HCT116 (cell line): ENCODE results near the gene TFDP1. TPM values are rescaled to one million over a fixed set of nuclear protein-coding genes. Genes with fewer than 3 reads are reported as not detected.

Experiments
- ATAC-seq: fragments of 200-7000 bp; cut with Tn5 transposase; 2 replicates; pipeline ENCODE4 v1.9.1; 2020; ENCODE audit warnings: mild to moderate bottlenecking, moderate library complexity
- BruUV-seq: library from RNA; stranded (reverse); fragments of 400-500 nt; replicated peaks from 2 replicates; lab custom pipeline; 2021; lab: Mats Ljungman, UMichigan
- CTCF ChIA-PET: fragments of 300-600 bp; sonication (Branson Sonifier 250); formaldehyde crosslinking; loops from one replicate; lab custom pipeline; 2021; ENCODE audit warnings: antibody characterized with exemption; lab: Charles Lee
- POLR2A ChIA-PET: fragments of 300-600, 350-600 bp; sonication (Branson Sonifier 250); formaldehyde crosslinking; loops from one replicate; lab custom pipeline; 2021; ENCODE audit warnings: antibody characterized with exemption; lab: Charles Lee
- RAD21 ChIA-PET, 2 experiments: fragments of 300-600 bp; sonication (Branson Sonifier 250); formaldehyde crosslinking; loops; one replicate each; lab custom pipeline; 2023; ENCODE audit warnings: low total read pairs in 2 of 2; ENCODE audit not compliant: uncharacterized antibody in 2 of 2, unreplicated experiment in 2 of 2, low non-redundant PET in 1 of 2; lab: Charles Lee
- DNase-seq: peaks from one replicate; pipeline ENCODE4 v3.0.0-alpha.2; 2010; ENCODE audit warnings: low read depth, low spot score
- H2AFZ ChIP-seq: fragments of 200-600 bp; shearing (Covaris generic), sonication (generic); 2 replicates; pipeline ENCODE4 v1.6.1; 2017; ENCODE audit warnings: low read depth, mixed run types, mixed read lengths, antibody characterized with exemption, low read length; ENCODE audit not compliant: poor library complexity, severe bottlenecking
- H3K27ac ChIP-seq: 2 replicates; pipeline ENCODE4 v1.5.1; 2012; ENCODE audit warnings: low read depth, low read length
- H3K27me3 ChIP-seq: fragments of 200-600 bp; sonication (generic); 2 replicates; pipeline ENCODE4 v1.6.1; 2016; ENCODE audit warnings: mixed run types, low read length, mixed read lengths; ENCODE audit not compliant: insufficient read depth
- H3K36me3 ChIP-seq, 2 experiments: fragments of 200-500 bp in 1 of 2; fragments of 200-600 bp in 1 of 2; sonication (Bioruptor generic) in 1 of 2; sonication (generic) in 1 of 2; 2 replicates each; pipeline versions ENCODE4 v1.5.1 to v1.6.1; 2014 to 2016; ENCODE audit warnings: low read length in 2 of 2, inconsistent platforms in 1 of 2, mixed read lengths in 1 of 2, mixed run types in 1 of 2; ENCODE audit not compliant: insufficient read depth in 2 of 2, control insufficient read depth in 1 of 2
- H3K4me1 ChIP-seq, 2 experiments: fragments of 200-600 bp in 1 of 2; sonication (generic) in 1 of 2; 2 replicates each; pipeline versions ENCODE4 v1.5.1 to v1.6.1; 2012 to 2017; ENCODE audit warnings: low read length in 2 of 2, inconsistent platforms in 1 of 2, mild to moderate bottlenecking in 1 of 2, mixed read lengths in 1 of 2, mixed run types in 1 of 2, moderate library complexity in 1 of 2; ENCODE audit not compliant: insufficient read depth in 2 of 2, control insufficient read depth in 1 of 2
- H3K4me2 ChIP-seq: fragments of 200-600 bp; sonication (generic); 2 replicates; pipeline ENCODE4 v1.6.1; 2017; ENCODE audit warnings: mixed run types, low read length, mixed read lengths
- H3K4me3 ChIP-seq, 2 experiments: fragments of 200-600 bp in 1 of 2; sonication (generic) in 1 of 2; replicated peaks in 1 of 2; 2 replicates each; pipeline ENCODE4 v1.5.1; 2011 to 2016; ENCODE audit warnings: low read length in 2 of 2, control low read depth in 1 of 2, low read depth in 1 of 2, mild to moderate bottlenecking in 1 of 2, mixed read lengths in 1 of 2, mixed run types in 1 of 2
- H3K79me2 ChIP-seq: fragments of 200-600 bp; sonication (generic); 2 replicates; pipeline ENCODE4 v1.6.1; 2017; ENCODE audit warnings: mild to moderate bottlenecking, mixed run types, low read length, moderate library complexity, mixed read lengths; ENCODE audit not compliant: insufficient read depth
- H3K9ac ChIP-seq: fragments of 200-600 bp; sonication (generic); 2 replicates; pipeline ENCODE4 v1.6.1; 2016; ENCODE audit warnings: low read length, mixed read lengths
- H3K9me2 ChIP-seq: fragments of 200-600 bp; sonication (generic), shearing (Covaris generic); 2 replicates; pipeline ENCODE4 v1.6.1; 2017; ENCODE audit warnings: mixed run types, mild to moderate bottlenecking, moderate library complexity; ENCODE audit not compliant: insufficient read depth
- H3K9me3 ChIP-seq, 2 experiments: fragments of 200-500 bp in 1 of 2; fragments of 200-600 bp in 1 of 2; sonication (Bioruptor generic) in 1 of 2; sonication (generic) in 1 of 2; 2 replicates each; pipeline ENCODE4 v1.6.1; 2014 to 2017; ENCODE audit warnings: low read length in 2 of 2, mixed read lengths in 2 of 2, inconsistent platforms in 1 of 2, low read depth in 1 of 2, mild to moderate bottlenecking in 1 of 2, mixed run types in 1 of 2, moderate library complexity in 1 of 2; ENCODE audit not compliant: control insufficient read depth in 1 of 2, insufficient read depth in 1 of 2
- H4K20me1 ChIP-seq: fragments of 200-600 bp; sonication (generic), shearing (Covaris generic); 2 replicates; pipeline ENCODE4 v1.6.1; 2017; ENCODE audit warnings: mixed run types, mild to moderate bottlenecking, moderate library complexity; ENCODE audit not compliant: insufficient read depth
- CBX3 ChIP-seq: IDR thresholded peaks from 2 replicates; pipeline ENCODE4 v1.6.1; 2012; ENCODE audit warnings: low read depth
- CEBPB ChIP-seq: IDR thresholded peaks from 2 replicates; pipeline ENCODE4 v1.6.1; 2012; ENCODE audit warnings: low read depth
- EZH2 ChIP-seq: fragments of 200-600 bp; sonication (generic); IDR thresholded peaks from 2 replicates; pipeline ENCODE4 v1.6.1; 2017; ENCODE audit warnings: antibody characterized with exemption, mixed run types
- EZH2phosphoT487 ChIP-seq: fragments of 200-600 bp; IDR thresholded peaks from 2 replicates; pipeline ENCODE4 v1.6.1; 2018; ENCODE audit warnings: antibody characterized with exemption, borderline replicate concordance
- FOSL1 ChIP-seq: IDR thresholded peaks from 2 replicates; pipeline ENCODE4 v1.6.1; 2012; ENCODE audit warnings: low read depth
- JUND ChIP-seq: IDR thresholded peaks from 2 replicates; pipeline ENCODE4 v1.6.1; 2012
- POLR2AphosphoS5 ChIP-seq: IDR thresholded peaks from 2 replicates; pipeline ENCODE4 v1.6.1; 2011; ENCODE audit warnings: mild to moderate bottlenecking, low read depth, low read length, moderate library complexity
- SP1 ChIP-seq: IDR thresholded peaks from 2 replicates; pipeline ENCODE4 v1.6.1; 2012; ENCODE audit warnings: low read depth
- TCF7L2 ChIP-seq: IDR thresholded peaks from 2 replicates; pipeline ENCODE4 v1.7.0; 2011; ENCODE audit warnings: borderline replicate concordance, inconsistent platforms; ENCODE audit not compliant: insufficient read depth, insufficient read length; ENCODE audit errors: extremely low read depth
- ZNF274 ChIP-seq: fragments of 200-500 bp; sonication (Bioruptor generic); IDR thresholded peaks from 2 replicates; pipeline ENCODE4 v1.6.1; 2014; ENCODE audit warnings: mild to moderate bottlenecking, low read depth, low read length, inconsistent platforms
- intact Hi-C: fragments of 100-400 bp; cut with micrococcal nuclease; formaldehyde crosslinking; loops from 2 replicates; pipeline ENCODE4 v1.10.0; 2022
- total RNA-seq: library from RNA; stranded (reverse); gene quantifications from one replicate; pipeline ENCODE4 v1.2.1, GENCODE V29; 2021; ENCODE audit not compliant: unreplicated experiment
- TF ChIP-seq, protein P1 (sequence below): IDR thresholded peaks from 2 replicates; pipeline ENCODE4 v1.6.1; 2012
- TF ChIP-seq, protein P2 (sequence below): IDR thresholded peaks from 2 replicates; pipeline ENCODE4 v1.6.1; 2011; ENCODE audit warnings: mild to moderate bottlenecking, low read length, moderate library complexity; ENCODE audit not compliant: insufficient replicate concordance; ENCODE audit errors: extremely low read depth
- TF ChIP-seq, protein P3 (sequence below): IDR thresholded peaks from 2 replicates; pipeline ENCODE4 v1.6.1; 2012; ENCODE audit warnings: low read depth
- TF ChIP-seq, protein P4 (sequence below): IDR thresholded peaks from 2 replicates; pipeline ENCODE4 v1.6.1; 2012

TFDP1 gene
- total RNA-seq, 1 experiment from 2014 or later, result 169 TPM

DNA sequence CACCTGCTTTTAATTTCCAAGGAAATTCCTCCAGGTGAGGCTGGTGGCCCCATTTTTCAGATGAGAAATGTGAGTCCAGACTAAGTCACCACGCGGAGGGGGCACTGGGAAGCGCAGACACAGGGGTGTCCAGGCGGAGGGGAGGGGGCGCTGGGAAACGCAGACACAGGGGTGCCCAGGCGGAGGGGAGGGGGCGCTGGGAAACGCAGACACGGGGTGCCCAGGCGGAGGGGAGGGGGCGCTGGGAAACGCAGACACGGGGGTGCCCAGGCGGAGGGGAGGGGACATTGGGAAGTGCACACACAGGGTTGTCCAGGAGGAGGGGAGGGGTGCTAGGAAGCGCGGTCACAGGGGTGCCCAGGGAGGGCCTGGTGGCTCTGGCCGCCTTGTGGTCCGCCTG, 86.0 kb downstream of the TFDP1 start:
- Histone ChIP-seq H3K9me2 (no peaks in the 10 kb centered on the region), H3K27ac (no peak overlapping the region), H3K9ac (no peak overlapping the region), H3K27me3 (no peaks in the 10 kb centered on the region), H3K79me2 (no peaks in the 10 kb centered on the region), H3K4me3 (no peak overlapping the region), H3K9me3 (no peaks in the 10 kb centered on the region; a peak in 1 of 4 replicates), H2AFZ (no peak overlapping the region), H4K20me1 (no peaks in the 10 kb centered on the region), H3K36me3 (no peaks in the 10 kb centered on the region), H3K4me1 (no peaks in the 10 kb centered on the region), H3K4me2 (no peak overlapping the region)
- ATAC-seq, result no peak
- POLR2A ChIA-PET, result no interaction called here
- BruUV-seq, result no TSS peak
- TF ChIP-seq JUND (no peak), TCF7L2 (no peak), EZH2 (no peak), EZH2phosphoT487 (no peak), ZNF274 (no peak), CBX3 (no peak)
- TF ChIP-seq, protein P1, sequence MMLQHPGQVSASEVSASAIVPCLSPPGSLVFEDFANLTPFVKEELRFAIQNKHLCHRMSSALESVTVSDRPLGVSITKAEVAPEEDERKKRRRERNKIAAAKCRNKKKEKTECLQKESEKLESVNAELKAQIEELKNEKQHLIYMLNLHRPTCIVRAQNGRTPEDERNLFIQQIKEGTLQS, result no peak
- intact Hi-C loops, result no loop called here
- RAD21 ChIA-PET, result no interaction called here
- CTCF ChIA-PET, result no interaction called here
- DNase-seq, result no peak

DNA sequence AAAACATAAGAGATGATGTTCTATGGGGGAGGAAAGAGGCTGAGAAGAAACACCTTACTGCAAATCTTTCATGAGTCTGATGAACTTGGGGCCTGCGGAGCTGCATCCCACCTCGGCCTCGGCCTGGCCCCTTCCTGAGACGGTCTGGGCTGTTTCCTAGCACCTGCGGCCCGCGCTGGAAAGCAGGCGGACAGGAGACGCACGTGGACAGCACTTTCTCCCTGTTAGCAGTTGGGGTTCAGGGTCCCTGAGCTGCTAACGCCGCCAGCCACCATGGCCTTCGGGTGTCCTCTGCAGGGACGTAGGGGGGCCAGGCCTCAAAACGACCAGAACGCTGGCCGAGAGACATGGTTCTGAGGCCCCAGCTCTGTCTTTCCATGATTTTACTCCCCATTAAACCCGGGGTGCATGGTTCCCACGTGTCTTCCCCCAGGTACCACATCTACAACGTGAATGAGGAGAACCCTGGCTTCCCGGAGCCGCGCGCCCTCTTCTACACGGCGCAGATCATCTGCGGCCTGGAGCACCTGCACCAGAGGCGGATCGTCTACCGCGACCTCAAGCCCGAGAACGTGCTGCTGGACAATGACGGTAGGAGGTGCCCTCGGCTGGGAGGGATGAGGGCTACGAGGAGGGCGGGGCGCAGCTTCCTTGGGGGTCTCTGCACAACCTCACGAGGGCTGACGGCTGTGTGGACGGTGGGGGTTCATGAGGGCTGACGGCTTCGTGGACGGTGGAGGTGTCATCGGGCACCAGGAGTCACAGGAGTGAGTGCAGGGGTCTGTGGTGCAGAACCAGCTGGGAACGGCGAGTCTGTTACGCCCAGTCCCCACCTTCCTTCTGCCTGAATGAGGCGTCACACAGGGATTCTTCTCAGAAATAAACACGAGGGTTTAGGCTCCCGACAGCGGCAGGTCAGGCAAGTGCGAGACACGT, 86.8 kb downstream of the TFDP1 start:
- no peak for ATAC-seq
- H3K79me2 ChIP-seq, result no peaks in the 10 kb centered on the region
- POLR2A ChIA-PET, result no interaction called here
- no peak overlapping the region for H3K4me3 ChIP-seq
- H3K9me2 ChIP-seq, result no peaks in the 10 kb centered on the region
- no TSS peak for BruUV-seq
- H3K9ac ChIP-seq, result no peak overlapping the region
- H3K4me2 ChIP-seq, result no peak overlapping the region
- H3K27me3 ChIP-seq, result no peaks in the 10 kb centered on the region
- no peaks in the 10 kb centered on the region for H3K4me1 ChIP-seq
- no peaks in the 10 kb centered on the region for H3K36me3 ChIP-seq
- no peak overlapping the region for H2AFZ ChIP-seq
- CTCF ChIA-PET, result no interaction called here
- DNase-seq, result no peak
- RAD21 ChIA-PET, result no interaction called here
- H4K20me1 ChIP-seq, result no peaks in the 10 kb centered on the region
- intact Hi-C loops, result no loop called here
- no peak overlapping the region for H3K27ac ChIP-seq
- no peaks in the 10 kb centered on the region; a peak in 1 of 4 replicates for H3K9me3 ChIP-seq
- TF ChIP-seq EZH2 (no peak), POLR2AphosphoS5 (no peak), SP1 (no peak), FOSL1 (no peak), CEBPB (no peak)
- TF ChIP-seq, protein P2, sequence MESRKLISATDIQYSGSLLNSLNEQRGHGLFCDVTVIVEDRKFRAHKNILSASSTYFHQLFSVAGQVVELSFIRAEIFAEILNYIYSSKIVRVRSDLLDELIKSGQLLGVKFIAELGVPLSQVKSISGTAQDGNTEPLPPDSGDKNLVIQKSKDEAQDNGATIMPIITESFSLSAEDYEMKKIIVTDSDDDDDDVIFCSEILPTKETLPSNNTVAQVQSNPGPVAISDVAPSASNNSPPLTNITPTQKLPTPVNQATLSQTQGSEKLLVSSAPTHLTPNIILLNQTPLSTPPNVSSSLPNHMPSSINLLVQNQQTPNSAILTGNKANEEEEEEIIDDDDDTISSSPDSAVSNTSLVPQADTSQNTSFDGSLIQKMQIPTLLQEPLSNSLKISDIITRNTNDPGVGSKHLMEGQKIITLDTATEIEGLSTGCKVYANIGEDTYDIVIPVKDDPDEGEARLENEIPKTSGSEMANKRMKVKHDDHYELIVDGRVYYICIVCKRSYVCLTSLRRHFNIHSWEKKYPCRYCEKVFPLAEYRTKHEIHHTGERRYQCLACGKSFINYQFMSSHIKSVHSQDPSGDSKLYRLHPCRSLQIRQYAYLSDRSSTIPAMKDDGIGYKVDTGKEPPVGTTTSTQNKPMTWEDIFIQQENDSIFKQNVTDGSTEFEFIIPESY, result no peak
- TF ChIP-seq, protein P3, sequence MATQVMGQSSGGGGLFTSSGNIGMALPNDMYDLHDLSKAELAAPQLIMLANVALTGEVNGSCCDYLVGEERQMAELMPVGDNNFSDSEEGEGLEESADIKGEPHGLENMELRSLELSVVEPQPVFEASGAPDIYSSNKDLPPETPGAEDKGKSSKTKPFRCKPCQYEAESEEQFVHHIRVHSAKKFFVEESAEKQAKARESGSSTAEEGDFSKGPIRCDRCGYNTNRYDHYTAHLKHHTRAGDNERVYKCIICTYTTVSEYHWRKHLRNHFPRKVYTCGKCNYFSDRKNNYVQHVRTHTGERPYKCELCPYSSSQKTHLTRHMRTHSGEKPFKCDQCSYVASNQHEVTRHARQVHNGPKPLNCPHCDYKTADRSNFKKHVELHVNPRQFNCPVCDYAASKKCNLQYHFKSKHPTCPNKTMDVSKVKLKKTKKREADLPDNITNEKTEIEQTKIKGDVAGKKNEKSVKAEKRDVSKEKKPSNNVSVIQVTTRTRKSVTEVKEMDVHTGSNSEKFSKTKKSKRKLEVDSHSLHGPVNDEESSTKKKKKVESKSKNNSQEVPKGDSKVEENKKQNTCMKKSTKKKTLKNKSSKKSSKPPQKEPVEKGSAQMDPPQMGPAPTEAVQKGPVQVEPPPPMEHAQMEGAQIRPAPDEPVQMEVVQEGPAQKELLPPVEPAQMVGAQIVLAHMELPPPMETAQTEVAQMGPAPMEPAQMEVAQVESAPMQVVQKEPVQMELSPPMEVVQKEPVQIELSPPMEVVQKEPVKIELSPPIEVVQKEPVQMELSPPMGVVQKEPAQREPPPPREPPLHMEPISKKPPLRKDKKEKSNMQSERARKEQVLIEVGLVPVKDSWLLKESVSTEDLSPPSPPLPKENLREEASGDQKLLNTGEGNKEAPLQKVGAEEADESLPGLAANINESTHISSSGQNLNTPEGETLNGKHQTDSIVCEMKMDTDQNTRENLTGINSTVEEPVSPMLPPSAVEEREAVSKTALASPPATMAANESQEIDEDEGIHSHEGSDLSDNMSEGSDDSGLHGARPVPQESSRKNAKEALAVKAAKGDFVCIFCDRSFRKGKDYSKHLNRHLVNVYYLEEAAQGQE, result no peak
- TF ChIP-seq, protein P4, sequence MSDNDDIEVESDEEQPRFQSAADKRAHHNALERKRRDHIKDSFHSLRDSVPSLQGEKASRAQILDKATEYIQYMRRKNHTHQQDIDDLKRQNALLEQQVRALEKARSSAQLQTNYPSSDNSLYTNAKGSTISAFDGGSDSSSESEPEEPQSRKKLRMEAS, result no peak
